Activated CD4-positive, alpha-beta T cell treated with anti-CD3 and anti-CD28 coated beads, Interleukin-2, amount 50 U/mL, for 48 hours (primary cell): Measurements from ENCODE around the gene TOGARAM1.

Experiments
- DNase-seq, 2 experiments: peaks; one replicate each; pipeline ENCODE4 v3.0.0-alpha.2; 2020

Gene TOGARAM1

GRCh38 chr14:44961554-44962333 is at the start of gene TOGARAM1, which contains the start of gene KLHL28:
TSS of gene TOGARAM1 (plus strand) at chr14:44962190. CDS start at chr14:44962422, 232 bp downstream.
TSS of gene KLHL28 (minus strand) at chr14:44961947. CDS start at chr14:44945928, 16,019 bp downstream.
- DNase-seq, result peak; percentile 89 to 93

- no peak for DNase-seq
Measured at GRCh38 chr14:44914849-44915248, 47.1 kb upstream of the TOGARAM1 start.

- DNase-seq, result no peak
Measured at GRCh38 chr14:44928793-44929192, 33.2 kb upstream of the TOGARAM1 start.

GRCh38 chr14:44935155-44935554 is 26.8 kb upstream of the TOGARAM1 start:
- no peak for DNase-seq

- DNase-seq, result no peak
Measured at GRCh38 chr14:44937547-44937946, 24.4 kb upstream of the TOGARAM1 start.

- DNase-seq, result no peak
Measured at GRCh38 chr14:44940211-44940610, 21.8 kb upstream of the TOGARAM1 start.

GRCh38 chr14:44940944-44941343 is 21.0 kb upstream of the TOGARAM1 start:
- no peak for DNase-seq

- no peak for DNase-seq
Measured at GRCh38 chr14:44941591-44941990, 20.4 kb upstream of the TOGARAM1 start.

- DNase-seq, result no peak
Measured at GRCh38 chr14:44942436-44942835, 19.6 kb upstream of the TOGARAM1 start.

GRCh38 chr14:44944107-44944506 is 17.9 kb upstream of the TOGARAM1 start:
- no peak for DNase-seq

GRCh38 chr14:44945264-44945663 is 16.7 kb upstream of the TOGARAM1 start:
- no peak for DNase-seq

- no peak for DNase-seq
Measured at GRCh38 chr14:44951051-44951450, 10.9 kb upstream of the TOGARAM1 start.

- no peak for DNase-seq
Measured at GRCh38 chr14:44952391-44953110, 9.4 kb upstream of the TOGARAM1 start.

- no peak for DNase-seq
Measured at GRCh38 chr14:44954750-44955149, 7.2 kb upstream of the TOGARAM1 start.

GRCh38 chr14:44955528-44955927 is 6.5 kb upstream of the TOGARAM1 start:
- DNase-seq, result no peak

GRCh38 chr14:44956866-44957265 is 5.1 kb upstream of the TOGARAM1 start:
- DNase-seq, result no peak

GRCh38 chr14:44959538-44959937 is 2.5 kb upstream of the TOGARAM1 start:
- no peak for DNase-seq

GRCh38 chr14:44960146-44960545 is 1.8 kb upstream of the TOGARAM1 start:
- DNase-seq, result no peak

GRCh38 chr14:44960646-44961045 is 1.3 kb upstream of the TOGARAM1 start:
- no peak for DNase-seq

GRCh38 chr14:44961151-44961553 is 838 bp upstream of the TOGARAM1 start:
- peak; percentile 60 to 65 for DNase-seq

- peak; percentile 29 to 37 for DNase-seq
Measured at GRCh38 chr14:44962334-44963043, 499 bp downstream of the TOGARAM1 start.

GRCh38 chr14:44963044-44963528 is 1.1 kb downstream of the TOGARAM1 start:
- no peak for DNase-seq

GRCh38 chr14:44963775-44964380 is 1.9 kb downstream of the TOGARAM1 start:
- DNase-seq, result no peak
